Stimulated activated CD4-positive, alpha-beta T cell treated with anti-CD3 and anti-CD28 coated beads, Interleukin-1b, Interleukin-23, amount 100 ng/mL, for 48 hours (primary cell): ENCODE measurements around the gene OR2H2.

ENCODE experiments used
- DNase-seq: peaks from one replicate; pipeline ENCODE4 v3.0.0-alpha.2; 2020

OR2H2 gene

DNA sequence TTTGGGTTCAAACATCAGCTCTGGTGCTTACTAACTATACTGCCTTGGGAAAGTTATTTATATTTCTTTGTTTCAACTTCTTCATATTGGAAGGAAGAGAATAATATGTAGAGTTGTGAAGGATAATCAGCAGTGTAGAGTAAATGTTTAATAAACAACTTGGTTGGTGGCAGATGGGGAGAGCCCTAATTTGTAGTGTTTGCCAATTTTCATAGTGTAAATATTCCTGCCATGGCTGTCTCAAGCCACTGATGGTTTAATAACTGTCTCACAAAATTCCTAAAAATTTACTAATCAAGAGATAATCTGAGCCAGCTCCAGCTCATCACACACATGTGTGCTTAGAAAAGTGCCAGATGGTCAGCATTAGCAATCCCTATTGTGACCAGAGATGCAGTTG, at the start of gene OR2H2:
OR2H2 (plus strand) TSS at position 301 of the 400 bp plus-strand sequence. CDS start 2,824 bp downstream, outside the sequence.
- no peak for DNase-seq

DNA sequence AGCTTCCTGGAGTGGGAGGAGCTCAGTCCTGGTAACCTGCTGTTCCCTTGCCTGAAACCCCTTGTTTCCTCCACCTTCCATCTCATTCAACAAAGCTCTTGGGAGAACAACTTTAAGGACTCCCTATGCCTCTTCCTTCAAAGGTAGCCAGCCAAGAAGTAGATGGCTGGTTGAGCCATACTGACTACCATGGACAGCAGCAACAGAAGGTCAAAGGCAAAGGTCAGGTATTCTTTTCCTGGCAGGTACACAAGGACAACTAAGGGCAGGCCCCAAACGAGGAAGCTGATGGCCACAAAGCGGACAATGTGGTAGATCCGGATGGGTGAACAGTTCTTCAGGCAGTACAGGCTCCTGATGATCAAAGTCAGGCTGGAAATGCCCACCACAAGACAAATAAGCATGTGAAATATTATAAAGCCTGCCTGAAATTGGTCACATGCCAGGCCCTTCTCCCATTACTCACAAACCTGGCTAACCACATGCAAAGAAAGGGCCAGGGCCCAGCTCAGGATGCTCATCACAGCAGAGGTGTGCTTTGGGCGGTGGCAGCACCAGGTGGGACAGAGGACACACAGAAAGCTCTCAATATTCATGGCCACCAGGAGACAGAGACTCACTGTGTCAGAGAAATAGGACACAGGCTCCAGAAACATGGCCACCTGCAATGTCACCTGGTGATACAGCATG, 47.1 kb upstream of the OR2H2 start:
- DNase-seq = no peak

DNA sequence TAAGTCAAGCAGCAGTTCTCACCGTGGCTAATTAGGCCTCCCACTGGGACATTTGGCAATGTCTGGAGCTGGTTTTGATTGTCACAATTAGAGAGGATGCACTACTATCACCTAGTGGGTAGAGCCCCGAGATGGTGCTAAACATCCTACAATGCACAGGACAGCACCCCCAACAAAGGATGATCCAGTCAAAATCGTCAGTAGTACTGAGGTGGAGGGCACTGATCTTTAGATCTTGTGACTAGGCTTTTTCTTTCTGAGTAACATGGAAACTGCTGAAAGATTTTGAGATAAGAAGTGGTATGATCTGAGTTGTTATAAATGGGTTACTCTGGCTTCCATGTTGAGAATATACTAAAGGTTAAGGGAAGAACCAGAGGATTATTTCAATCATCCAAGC, 37.3 kb upstream of the OR2H2 start:
- DNase-seq = peak; percentile 11

DNA sequence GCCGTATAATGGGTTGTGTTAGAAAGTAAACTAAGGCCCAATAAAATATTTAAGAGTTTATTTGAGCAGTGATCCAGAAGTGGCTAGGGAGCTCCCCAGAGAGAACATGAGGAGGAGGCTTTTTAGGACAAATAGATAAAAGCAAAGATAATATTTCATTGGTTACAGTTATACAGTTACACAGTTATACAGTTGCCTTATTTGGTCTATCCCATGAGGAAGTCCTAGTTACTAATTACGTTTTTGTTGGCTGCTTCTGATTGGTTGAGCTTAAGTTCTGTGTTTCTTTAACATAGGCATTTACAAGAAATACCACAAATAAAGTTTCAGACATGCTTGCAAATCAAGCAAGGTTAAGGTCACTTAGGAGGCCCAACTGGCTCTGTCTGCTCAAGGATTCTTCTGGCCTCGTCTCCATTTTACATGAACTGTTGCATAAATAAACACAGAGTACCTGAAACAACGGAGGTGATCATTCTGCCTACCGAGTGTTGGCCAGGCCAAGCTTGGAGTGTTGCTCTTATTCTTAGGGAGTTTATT, 32.3 kb upstream of the OR2H2 start:
- DNase-seq = no peak

DNA sequence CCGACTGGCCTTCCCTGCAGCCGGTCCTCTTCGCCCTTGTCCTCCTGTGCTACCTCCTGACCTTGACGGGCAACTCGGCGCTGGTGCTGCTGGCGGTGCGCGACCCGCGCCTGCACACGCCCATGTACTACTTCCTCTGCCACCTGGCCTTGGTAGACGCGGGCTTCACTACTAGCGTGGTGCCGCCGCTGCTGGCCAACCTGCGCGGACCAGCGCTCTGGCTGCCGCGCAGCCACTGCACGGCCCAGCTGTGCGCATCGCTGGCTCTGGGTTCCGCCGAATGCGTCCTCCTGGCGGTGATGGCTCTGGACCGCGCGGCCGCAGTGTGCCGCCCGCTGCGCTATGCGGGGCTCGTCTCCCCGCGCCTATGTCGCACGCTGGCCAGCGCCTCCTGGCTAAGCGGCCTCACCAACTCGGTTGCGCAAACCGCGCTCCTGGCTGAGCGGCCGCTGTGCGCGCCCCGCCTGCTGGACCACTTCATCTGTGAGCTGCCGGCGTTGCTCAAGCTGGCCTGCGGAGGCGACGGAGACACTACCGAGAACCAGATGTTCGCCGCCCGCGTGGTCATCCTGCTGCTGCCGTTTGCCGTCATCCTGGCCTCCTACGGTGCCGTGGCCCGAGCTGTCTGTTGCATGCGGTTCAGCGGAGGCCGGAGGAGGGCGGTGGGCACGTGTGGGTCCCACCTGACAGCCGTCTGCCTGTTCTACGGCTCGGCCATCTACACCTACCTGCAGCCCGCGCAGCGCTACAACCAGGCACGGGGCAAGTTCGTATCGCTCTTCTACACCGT, 31.5 kb upstream of the OR2H2 start:
- no peak for DNase-seq

DNA sequence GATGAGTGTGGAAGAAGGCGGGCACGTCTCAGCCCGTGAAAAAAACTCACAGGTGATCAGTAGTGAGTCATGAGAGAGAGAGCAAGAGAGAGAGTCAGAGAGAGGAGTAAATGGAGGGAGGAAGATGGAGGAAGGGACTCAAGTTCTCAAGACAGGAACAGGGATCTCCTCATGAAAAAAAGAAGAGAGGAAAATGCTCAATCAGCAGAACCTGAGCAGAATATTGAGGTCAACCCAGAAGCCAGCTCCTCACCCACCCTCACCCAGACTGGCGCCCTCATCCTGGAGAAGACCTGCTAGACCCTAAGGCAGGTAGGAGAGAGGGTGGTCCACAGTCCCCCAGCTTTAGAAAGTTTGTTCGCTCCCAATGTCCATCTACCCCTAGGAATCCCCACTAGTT, 30.2 kb upstream of the OR2H2 start:
- DNase-seq = no peak

DNA sequence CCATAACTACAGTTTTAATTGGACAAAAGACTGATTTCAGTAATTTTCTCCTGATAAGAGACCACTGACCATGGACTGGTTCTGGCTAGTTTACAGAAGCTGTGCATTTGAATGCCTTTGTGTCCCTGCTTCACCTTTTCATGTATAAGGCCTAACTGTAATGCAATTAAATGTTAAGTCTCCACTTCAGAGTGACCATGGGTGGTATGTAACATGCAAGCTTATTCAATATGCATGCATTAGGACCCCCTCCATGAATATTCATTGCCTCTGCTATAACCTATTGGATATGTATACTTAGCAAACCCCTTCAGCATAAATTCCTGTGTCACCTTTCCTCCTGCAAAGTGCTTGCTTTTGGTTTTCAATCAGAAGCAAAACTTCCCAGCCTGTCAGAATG, 27.6 kb upstream of the OR2H2 start:
- no peak for DNase-seq

DNA sequence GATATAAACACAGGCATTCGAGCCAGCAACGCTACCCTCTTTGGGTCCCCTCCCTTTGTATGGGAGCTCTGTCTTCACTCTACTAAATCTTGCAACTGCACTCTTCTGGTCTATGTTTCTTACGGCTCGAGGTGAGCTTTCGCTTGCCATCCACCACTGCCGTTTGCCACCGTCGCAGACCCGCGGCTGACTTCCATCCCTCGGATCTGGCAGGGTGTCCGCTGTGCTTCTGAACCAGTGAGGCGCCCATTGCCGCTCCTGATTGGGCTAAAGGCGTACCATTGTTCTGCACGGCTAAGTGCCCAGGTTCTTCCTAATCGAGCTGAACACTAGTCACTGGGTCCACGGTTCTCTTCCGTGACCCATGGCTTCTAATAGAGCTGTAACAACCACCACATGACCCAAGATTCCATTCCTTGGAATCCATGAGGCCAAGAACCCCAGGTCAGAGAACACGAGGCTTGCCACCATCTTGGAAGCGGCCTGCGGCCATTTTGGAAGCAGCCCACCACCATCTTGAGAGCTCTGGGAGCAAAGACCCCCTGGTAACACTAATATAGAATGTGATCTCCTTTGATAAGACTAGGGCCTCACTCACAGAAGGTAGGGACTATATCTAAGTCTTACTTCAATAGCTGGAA, 26.4 kb upstream of the OR2H2 start:
- no peak for DNase-seq

DNA sequence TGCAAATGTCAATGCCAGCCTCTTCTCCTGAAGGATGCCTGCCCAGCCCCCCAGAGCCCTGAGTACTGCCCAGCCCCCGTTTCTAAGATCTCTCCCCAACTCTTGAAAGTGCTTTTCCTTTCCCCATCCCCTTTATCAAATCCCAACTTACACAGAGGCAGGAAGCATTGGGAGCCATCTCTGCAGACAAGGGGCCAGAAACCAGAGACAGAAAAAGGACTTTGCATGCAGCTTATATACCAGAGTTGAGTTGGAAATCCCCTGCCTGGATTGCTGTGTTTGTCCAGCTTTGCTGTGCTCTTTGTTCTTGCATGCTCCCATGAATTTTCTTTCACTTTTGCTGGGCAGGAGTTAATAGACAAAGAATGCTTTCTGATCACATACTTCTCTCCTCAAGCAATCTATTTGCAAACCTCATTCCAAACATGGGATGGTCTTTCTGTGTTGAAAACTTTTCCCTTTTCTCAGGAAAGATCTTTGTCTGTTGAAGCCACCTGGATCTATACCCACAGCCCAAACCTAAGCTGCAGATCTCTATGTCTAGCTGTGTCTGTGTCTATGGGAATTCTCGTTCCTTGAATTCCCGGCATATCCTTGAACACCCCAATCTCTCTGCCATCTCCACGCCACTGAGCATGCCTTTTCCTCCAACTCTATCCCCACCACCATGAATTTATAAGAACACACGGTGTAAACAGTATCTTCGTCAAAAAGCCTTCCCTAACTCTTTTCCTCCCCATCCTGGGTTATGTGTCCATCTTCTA, 25.2 kb upstream of the OR2H2 start, which contains the start of gene UBD:
UBD (minus strand) TSS at position 209 of the 764 bp plus-strand sequence; CDS start at position 178, 31 bp downstream.
- no peak for DNase-seq

DNA sequence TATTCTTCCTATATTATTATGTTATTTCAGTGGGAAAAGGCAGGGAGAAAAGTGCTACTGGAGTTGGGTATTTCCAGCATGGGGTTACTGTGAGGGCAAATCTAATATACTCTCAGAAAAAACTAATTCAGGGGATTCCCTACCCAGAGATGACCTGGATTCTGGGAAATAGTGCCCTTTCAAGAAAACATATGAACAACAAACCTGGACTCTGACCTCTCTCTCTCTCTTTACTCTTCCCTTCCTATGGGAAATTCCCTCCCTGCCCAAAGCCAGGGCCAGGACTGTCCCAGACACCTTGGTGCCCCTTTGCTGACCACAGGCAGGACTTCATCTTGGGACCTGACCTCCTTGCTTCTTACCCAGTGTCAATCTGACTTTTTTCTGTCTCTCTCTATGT, 23.8 kb upstream of the OR2H2 start:
- DNase-seq = no peak

DNA sequence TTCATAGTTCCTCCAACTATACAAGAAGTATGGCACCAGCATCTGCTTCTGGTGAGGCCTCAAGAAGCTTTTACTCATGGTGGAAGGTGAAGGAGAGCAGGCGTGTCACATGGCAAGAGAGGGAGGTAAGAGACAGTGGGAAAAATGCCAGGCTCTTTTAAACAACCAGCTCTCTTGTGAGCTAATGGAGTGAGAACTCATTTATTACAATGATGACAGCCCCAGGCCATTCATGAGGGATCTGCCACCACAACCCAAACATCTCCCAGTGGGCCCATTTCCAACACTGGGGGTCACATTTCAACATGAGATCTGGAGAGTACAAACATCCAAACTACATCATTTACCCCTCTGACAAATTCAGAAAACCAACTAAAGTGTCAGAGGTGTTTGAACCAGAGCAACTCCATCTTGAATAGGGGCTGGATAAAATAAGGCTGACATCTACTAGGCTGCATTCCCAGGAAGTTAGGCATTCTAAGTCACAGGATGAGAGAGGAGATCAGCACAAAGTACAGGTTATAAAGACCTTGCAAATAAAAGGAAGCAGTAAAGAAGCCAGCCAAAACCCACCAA, 23.2 kb upstream of the OR2H2 start:
- no peak for DNase-seq

DNA sequence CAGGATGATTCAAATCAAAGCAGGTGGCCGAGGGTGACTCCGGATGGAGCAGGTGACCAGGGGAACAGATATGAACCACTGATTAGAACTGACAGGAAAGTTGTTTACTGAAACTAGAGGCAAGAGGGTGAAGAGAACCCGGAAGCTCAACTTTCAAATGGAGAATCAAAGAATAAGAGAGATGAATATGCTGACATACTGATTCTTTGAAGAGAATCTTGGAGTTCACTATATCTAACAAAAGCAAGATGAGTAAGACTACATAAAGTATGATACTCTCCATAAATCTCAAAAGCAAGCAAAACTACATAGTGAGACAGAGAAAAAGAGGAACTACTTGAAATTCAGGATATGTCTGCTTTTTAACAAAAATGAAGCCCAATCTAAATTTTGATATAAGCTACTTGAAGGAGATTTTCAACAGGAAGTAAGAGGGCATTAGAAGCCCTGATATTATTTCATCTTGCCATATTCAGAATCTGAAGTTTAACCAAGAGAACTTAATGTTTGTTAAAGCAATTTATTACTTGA, 21.4 kb upstream of the OR2H2 start:
- no peak for DNase-seq

DNA sequence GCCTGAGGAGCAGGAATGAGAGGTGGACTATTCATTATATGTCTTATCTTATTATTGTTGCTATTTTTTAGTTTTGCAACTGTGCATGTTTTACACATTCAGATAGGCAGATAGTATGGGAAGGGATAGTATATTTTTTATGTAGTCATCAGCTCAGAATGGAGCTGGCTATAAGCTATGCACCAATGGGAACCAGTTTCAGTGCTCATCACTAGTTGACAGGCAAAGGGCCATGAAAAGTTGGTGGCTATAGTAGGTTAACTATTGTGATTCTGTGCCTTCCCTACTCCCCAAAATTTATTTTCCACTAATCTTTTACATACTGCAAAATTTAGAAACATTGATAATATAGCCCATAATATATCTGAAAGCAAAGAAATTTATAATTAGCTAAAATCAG, 20.0 kb upstream of the OR2H2 start:
- no peak for DNase-seq

DNA sequence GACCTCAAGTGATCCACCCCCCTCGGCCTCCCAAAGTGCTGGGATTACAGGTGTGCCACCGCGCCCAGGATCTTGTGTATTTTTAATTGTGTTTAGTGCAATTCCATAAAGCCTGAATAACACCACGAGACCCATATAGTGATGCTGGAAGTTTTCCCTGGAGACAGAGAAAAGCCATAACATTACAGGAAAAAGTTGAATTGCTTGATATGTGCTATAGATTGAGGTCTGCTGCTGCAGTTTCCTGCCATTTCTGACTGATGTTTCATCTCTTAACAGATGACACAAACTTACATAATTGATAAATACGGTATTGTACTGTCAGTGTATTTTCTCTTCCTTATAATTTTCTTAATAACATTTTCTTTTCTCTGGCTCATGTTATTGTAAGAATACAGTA, 18.1 kb upstream of the OR2H2 start:
- DNase-seq = no peak

DNA sequence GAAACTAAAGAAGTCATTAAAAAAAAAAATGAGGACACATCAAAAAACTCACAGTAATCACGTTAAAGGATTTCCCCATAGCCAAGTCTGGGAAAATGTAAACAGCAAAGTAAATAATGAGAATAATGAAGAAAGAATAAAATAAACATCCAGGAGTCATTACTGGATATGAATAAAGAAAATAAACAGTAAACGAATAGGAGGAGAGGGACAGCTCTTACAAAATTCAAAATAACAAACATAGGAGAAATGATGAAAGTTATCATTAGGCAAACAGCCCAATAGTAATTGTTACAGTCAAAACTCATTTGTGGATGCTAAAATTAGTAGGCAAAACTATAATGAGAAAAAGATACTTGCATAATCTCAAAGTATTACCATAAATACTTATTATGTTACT, 17.4 kb upstream of the OR2H2 start:
- DNase-seq = no peak

DNA sequence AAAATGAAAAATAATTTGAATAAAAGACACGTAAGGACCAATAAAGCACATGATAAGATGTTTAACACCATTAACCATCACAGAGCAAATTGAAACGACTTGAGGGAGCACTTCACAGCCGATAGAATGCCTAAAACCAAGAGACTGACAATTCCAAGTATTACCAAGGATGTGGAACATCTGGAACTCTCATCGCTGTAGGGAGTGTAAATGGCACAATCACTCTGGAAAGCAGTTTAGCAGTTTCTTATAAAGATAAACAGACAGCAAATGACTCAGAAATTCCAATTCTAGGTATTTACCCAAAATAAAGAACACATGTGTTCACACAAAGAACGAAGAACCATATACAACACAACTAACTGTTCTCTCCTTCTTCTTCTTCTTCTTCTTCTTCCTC, 16.9 kb upstream of the OR2H2 start:
- no peak for DNase-seq

DNA sequence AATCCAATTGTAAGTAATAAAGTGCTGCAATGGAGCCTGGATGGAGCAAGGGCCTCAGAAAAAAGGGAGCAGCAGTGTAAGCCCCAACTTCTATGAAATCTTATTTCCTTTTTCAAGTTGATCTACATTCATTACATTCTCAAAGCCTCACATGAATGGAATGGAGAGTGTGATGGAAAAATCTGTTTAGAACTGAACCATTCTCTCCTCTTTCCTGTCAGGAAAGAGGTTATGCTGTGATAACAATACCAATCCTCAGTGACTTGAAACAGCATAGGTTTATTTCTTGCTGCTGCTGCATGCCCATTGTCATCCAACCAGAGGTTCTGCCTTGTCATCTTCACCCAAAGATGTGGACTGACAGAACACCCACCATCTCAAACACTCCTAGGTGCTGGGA, 8.9 kb upstream of the OR2H2 start:
- no peak for DNase-seq

DNA sequence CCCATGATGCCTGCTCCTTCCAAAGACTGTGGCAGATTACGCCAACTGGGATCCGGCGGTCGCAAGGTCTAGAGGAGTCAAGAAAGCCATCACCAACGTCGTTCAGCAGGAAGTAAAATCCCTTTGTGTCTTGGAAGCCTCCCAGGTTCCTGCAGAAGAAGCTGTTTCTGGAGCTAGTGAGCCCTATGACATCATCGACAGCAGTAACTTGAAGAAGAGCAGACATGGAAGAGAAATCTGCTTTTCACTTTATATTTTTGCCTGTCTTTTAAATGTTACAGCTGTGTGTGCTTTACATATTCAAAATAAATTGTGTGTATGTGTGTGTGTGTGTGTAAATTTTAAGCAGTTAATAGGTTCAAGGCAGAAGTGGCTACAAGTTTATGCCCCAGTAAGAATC, 7.4 kb upstream of the OR2H2 start:
- DNase-seq = no peak

DNA sequence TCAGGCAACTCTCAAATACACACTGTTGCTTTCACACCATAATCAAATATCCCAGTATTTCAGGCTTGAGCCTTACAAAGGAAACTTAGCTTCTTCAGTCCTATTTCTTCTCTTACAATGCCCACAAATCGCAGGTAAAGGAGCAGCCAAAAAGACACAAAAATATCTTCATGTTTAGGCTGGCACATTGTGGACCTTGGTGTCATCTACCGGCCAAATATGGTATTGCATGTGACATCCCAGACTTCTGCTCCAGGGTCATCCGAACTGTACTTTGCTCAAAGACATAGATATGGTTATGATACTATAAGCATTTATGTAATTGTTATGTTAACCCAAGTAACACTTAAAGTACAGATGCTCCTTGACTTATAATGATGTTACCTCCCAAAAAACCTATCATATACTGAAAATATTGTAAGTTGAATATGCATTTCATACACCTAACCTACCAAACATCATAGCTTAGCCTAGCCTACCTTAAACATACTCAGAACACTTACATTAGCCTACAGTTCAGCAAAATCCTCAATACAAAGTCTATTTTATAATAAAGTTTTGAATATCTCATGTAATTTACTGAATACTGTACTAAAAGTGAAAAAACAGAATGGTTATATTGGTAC, 4.6 kb downstream of the OR2H2 start:
- DNase-seq = peak; percentile 35

DNA sequence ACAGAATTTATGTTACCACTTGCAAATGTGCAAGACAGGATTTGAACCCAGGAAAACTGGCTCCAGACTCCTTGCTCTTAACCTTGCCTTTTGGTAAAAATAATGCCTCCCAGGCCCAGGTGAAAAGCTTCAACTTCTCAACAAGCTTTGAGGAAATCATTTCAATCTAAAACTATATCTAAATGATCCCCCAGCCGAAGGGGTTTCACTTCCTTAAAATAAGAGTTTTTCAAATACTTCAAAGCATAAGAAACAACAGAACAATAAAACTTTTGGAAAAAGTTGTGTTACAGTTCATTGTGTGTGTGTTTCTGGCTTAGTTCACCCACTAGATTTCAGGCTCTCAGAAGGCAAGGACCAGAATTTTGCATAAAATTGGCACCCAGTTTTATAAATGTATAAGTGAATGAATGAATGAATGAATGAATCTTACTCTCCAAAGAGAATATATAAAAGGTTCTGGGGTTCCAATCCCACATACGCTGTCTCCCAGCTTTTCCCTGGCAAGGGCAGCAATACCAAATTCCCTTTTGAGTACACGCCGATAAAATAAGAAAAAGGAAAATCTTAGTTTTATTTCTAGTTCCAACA, 5.4 kb downstream of the OR2H2 start:
- DNase-seq = no peak

DNA sequence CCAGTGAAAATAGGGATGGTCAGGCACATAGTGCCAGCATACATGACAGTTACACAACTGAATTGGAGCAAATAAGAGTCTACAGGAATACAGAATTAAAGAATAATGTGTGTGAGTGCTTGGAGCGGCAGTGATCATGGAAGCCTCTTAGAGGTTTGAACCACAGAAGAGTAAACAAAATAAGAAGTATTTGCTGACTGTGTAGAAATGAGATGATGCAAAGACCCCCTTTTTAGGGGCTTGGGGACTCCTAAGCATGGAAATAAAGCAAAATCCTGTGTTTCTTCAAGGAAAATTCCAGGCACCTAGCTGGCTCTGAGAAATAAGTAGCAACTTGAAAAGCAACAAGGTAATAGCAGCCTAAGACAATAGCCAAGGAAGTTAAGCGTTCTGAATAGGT, 6.8 kb downstream of the OR2H2 start:
- DNase-seq = no peak
